Activated CD4-positive, alpha-beta T cell treated with anti-CD3 and anti-CD28 coated beads, Interleukin-2, Interleukin-4, amounts not matched to agents 100 ng/mL and 50 ng/mL, durations not matched to agents 16 hours and 8 hours (primary cell): ENCODE measurements around the gene TUBA3C.
"Not testable (repeated sequence)": the region's sequence is repeated elsewhere in the genome, so short reads cannot be mapped to it uniquely, and the experiment has no call there.

Experiments used
- DNase-seq: peaks from one replicate; pipeline ENCODE4 v3.0.0-alpha.2; 2020; ENCODE audit warnings: low spot score

TUBA3C gene

GRCh38 chr13:19181621-19182485, at the start of gene TUBA3C:
Gene TUBA3C (minus strand): TSS chr13:19181824. CDS start chr13:19181747, 77 bp downstream.
- DNase-seq: no peak

GRCh38 chr13:19207413-19207812, 25.8 kb upstream of the TUBA3C start:
- DNase-seq: not testable (repeated sequence)

- not testable (repeated sequence) for DNase-seq
Observed at GRCh38 chr13:19192622-19193021, 11.0 kb upstream of the TUBA3C start.

DNA sequence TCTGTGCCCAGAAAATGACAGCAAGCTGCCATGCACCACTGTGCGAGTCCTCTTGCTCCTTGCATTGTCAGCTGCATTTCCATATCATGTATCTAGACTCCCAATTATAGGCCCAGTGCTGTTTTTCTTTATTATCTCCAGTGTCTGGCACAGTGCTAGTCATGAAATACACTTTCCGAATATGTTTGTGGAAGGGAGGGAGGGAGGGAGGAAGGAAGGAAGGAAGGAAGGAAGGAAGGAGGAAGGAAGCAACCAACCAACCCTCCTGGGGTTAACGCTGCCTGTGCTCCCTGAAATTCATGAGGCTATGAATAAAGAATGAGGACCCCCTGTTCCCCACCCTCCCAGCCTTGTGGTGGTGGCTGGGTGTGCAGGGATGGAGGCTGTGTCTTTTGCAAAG, 8.3 kb upstream of the TUBA3C start:
- DNase-seq: not testable (repeated sequence)

DNA sequence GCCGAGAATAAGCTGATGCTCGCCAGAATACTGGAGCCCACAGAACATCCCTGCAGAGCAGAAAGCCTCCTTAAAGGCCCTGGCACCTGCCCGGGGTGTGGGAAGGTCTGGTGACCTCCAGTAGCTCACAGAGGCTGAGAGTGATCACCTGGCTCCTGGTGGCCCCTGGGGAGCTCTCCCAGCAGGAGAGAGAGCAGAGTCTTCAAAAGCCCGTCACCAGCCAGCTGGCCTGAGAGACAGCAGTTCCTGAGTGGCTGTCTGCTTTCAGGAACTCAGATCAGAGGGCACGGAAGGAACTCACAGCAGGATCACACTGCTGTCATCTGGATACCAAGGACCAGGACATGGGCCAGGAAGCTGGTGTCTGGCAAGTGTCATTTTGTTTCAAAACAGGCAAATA, 7.7 kb upstream of the TUBA3C start:
- DNase-seq: not testable (repeated sequence)

- no peak for DNase-seq
Observed at GRCh38 chr13:19185865-19186645, 4.4 kb upstream of the TUBA3C start.

DNA sequence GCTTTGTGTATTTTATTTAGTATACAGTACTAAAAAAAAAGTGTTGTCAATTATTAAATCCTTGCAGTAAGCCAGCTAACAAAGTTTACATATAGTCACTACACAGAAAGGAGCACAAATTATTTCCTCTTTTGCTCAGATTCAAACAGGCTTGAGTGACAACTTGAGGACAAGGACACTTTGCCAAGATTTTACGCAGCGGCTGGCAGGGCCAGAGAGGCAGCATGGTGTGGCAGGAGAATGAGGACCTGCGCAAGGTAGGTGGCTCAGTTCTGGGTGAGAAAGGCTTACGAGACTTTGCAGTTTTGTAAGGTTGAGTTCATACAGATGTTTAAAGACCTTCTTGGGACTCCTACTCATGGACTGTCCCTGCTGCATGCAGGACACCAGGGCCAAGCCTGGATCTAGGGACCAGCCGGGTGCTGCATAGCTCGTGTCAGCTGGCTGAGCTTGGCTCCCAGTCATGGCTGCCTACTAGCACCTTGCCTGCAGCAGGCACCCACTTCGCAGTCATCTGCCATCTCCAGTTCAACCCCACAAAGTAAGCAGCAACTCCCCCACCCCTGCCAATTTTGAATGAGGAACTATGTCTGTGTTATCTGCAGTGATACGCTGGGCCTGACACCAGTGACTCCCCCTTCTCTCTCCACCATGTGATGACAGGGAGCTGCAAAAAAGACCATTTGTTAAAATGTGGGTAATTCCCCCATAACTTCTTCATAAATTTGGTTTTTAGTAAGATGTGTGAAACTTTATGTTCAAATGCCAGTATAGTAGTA, 3.7 kb upstream of the TUBA3C start:
- no peak for DNase-seq

DNA sequence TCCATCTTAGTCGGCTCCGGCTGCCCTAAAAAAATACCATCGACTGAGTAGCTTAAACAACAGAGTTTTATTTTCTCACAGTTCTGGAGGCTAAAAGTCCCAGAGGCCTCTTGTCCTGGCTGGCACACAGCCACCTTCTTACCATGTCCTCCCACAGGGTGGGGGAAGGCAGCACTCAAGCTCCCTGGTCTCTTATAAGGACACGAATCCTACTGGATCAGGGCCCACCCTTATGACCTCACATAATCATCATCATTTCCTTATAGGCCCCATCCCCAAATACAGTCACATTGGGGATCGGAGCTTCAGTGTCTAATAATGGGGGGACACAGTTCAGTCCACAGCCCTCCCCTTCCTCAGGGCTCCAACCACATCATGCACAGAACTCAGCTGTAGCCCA, 2.6 kb upstream of the TUBA3C start:
- no peak for DNase-seq

DNA sequence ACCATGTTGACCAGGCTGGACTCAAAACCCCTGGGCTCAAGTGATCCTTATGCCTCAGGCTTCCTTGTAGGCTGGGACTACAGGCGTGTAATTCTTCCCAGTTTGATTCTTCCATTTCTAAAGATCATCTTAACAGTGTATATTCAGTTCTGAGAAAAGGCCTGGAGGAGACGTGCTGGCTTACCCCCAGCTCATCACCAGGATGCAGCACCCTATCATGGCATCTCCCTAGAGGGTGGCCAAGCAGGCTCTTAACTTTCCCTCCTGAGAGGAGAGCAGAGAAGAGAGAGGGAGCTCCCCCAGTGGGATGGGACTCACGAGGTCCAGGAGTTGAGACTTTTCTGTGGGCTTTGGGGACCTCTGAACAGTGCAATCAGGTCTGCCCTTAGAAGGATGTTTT, 2.1 kb upstream of the TUBA3C start:
- DNase-seq: no peak

- no peak for DNase-seq
Observed at GRCh38 chr13:19182536-19182935, 912 bp upstream of the TUBA3C start.

GRCh38 chr13:19181021-19181620, 503 bp downstream of the TUBA3C start:
- DNase-seq: no peak

DNA sequence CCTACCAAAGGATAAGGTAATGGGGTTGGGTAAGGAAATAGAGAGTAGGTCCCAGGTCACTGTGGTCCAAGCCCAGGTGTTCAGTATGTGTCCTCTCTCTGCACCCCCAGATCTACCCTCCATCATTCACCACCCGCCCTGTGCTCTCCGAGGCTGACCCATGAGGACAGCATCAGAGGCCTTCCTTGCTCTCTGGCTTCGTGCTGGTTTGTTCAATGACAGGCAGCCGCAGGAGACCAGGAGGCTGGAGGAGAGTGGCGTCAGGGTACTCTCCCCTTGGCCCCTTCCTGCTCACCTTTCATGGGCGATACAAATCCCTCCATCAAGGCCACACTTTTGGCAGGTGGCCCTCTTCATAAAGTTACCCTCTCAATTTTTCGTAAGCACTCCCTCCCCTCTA, 1.7 kb downstream of the TUBA3C start:
- DNase-seq: no peak

DNA sequence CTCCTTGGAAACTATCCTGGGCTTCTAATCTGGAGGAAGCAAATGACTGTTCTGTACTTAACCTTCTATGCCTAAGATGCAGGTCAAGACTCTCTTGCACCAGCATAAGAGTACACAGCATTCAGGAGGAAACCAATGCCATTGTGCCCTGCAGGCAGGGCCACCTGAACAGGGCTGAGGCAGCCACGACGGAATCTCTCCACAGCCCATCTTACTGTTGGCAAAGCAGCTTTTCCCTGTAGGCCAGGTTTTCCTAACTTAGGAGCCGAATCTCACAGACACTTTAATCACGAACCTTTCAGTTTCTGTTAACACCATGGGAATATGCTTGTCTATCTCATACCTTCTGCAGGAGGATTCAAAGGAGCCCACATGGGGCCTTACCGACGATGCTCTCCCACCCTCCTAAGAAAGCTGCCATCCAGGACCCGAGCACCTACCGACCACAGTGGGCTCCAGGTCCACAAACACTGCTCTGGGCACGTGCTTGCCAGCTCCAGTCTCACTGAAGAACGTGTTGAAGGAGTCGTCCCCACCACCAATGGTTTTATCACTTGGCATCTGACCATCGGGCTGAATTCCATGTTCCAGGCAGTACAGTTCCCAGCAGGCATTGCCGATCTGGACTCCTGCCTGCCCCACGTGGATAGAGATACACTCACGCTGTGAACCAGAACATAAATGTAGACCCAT, 2.6 kb downstream of the TUBA3C start:
- no peak for DNase-seq

- not testable (repeated sequence) for DNase-seq
Observed at GRCh38 chr13:19176981-19177776, 4.4 kb downstream of the TUBA3C start.

DNA sequence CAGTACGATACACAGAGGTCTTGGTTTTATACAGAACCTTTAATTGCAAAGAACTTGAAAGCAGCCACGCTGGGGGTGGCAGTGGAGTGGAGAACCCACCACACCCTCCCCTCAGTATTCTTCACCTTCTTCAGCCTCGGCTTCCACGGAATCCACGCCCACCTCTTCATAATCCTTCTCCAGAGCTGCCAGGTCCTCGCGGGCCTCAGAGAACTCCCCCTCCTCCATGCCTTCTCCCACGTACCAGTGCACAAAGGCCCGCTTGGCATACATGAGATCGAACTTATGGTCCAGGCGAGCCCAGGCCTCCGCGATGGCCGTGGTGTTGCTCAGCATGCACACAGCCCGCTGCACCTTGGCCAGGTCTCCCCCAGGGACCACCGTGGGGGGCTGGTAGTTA, 7.9 kb downstream of the TUBA3C start:
- no peak for DNase-seq

DNA sequence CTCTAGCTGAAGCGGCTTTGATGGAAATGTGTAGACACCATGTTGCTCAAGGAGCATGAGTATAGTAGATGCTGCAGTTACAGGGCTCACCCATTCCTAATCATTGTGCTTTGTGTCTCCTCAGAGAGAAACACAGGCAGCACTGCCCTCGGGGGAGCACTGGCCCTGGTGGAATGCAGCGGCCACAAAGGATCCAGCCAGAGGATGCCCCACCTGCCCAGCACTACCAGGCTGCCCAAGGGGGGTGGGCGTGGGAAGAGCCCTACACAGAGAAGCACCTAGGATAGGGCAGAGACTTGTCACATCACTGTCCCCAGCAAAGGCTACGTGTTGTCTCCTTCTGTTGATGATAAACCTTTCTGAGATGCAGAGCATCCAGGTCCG, 9.0 kb downstream of the TUBA3C start:
- no peak for DNase-seq

- DNase-seq: no peak
Observed at GRCh38 chr13:19172007-19172646, 9.5 kb downstream of the TUBA3C start.

DNA sequence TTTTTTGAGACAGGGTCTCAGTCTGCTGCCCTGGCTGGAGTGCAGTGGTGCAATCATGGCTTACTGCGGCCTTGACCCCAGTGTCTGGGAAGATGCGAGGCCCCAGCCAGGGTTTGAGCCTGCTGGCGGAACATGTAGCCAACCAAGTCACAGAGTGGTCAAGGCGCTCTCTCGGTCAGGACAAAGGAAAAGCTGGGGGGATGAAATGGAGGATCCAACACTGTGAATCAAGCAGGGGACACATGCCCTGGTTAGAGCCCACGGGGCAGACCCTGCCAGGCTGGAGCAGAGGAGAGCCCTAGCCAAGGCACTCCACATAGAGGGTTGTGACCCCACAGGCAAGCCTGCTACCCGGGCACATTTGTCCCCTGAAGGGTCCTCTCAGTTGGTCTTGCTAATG, 10.1 kb downstream of the TUBA3C start:
- DNase-seq: no peak

DNA sequence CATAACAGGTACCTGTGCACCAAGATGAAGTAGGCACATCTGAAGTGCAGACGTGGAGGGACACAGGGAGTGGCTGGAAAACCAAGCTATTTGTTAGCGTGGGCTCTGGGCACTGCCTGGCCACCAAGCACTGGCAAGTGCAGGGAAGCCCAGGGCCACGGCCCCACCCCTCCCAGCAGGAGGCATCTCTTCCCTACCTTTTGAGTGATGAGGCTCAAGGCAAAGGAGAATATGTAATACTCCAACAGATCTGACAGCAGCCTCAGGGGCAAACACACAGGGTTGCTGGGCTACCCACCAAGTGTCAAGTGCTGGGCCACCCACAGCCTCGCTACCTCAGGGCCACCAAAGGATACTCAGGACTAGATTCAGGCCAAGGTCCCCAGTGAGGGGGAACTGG, 11.6 kb downstream of the TUBA3C start:
- no peak for DNase-seq

DNA sequence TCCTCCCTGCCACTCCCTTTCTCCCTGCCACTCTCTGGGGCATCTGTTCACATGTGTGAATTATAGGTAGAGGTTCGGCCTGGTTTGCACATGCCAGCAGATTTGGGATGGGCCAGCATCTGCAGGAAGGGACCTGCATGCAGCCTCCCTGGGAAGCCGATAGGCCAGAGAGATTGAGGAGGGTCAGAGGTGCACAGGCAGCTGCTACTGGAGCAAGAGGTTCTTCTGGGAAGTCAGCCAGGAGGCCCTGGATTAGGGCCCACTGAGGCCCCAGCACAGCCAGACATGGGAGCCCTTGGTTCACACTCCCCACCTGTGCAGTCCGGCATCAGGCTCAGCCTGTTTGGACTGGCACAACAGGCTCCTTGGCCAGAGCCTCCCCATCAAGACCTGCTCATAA, 12.1 kb downstream of the TUBA3C start:
- DNase-seq: no peak
